Activated CD4-positive, alpha-beta T cell treated with anti-CD3 and anti-CD28 coated beads for 4 hours (primary cell): ENCODE data around the gene ADD3.

ENCODE experiments used
- DNase-seq, 2 donors: peaks; one replicate each; pipeline ENCODE4 v3.0.0-alpha.2; 2020

ADD3 gene

DNA sequence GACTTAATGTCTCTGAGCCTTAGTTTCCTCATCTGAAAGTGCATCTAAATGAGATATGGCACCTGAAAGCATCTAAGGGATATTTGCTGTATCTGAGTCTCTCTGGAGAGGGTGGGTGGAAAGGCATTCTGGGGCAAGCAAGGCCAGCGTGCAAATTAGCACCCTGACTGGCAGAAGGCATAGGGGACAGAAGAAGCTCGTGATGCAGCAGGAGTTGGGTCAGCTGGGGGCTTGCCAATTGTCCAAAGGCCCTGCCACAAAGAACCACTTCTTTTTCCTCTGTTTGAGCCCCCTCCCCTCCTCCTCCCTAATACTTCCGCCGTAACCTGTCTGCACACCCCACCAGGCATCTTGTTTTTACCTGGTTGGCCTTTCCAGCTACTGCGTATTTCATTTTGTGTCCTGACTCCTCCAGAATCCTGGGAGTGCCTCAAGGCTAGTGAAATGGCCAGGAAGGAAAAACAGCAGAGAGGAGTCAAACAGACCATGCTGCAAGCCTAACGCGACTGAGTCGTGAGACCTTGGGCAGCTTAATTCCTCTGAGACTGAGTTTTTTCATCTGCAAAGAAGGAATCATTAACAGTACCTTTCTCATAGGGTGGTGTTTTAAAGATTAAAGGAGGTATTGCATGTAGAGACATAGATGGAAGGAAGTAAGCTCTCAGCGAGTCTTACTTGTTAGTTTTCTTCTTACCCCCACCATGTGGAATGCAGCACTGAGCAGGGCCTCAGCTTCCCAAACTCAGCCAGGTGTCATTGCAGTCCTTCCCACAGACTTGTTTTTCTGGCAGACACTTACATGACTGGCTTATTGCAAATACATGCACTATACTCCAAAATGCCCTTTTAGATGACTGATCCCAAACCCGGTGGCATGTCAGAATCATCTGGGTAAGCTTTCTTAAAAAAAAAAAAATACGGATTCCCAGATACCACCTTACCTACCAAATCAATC lies 150.5 kb downstream of the ADD3 start:
- DNase-seq = no peak

DNA sequence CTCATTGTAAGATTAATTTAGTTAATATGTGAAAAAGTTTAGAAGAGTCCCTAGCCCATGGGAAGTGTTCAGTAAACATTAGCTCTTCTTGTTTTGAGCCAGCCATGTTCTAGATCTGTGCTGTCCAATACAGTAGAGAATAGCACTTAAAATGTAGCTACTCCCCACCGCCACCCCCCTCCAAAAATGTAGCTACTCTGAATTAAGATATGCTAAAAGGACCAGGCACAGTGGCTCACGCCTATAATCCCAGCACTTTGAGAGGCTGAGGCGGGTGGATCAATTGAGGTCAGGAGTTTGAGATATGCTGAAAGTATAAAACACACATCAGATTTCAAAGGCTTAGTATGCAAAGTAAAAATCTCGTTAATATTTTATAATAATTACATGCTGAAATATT lies 152.3 kb downstream of the ADD3 start:
- no peak for DNase-seq

DNA sequence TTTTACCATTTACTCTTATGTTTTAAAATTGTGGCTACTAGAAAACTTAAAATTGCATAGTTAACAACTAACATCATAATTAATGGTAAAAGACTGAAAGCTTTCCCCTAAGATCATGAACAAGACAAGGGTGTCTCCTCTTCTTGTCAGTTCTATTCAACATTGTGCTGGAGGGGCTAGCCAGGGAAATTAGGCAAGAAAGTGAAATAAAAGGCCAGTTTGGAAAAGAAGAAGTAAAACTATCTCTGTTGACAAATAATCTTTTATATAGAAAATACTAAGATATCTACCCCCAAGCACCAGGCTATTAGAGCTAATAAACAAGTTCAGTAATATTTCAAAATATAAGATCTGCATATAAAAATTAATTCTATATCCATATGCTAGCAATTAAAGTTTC lies 152.7 kb downstream of the ADD3 start:
- DNase-seq = no peak

DNA sequence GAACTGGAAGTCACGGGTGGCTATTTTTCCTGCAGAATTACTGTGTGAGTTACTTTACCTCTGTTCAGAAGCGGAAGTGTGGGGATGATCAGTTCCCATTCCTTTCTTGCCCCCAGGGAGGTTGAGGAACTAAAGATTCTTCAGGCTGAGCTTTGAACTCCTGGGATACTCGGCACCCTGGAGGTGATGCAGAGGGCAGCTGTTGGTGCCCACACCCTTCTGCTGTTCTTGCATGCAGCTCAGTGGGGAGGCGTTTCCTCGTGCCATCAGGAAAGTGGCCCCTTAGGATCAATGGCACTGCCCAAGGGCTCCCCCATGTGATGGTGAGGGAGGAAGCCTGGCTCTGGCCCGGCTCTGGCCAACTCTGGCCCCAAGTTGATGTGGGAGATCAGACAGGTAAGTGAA lies 155.0 kb downstream of the ADD3 start:
- no peak for DNase-seq

DNA sequence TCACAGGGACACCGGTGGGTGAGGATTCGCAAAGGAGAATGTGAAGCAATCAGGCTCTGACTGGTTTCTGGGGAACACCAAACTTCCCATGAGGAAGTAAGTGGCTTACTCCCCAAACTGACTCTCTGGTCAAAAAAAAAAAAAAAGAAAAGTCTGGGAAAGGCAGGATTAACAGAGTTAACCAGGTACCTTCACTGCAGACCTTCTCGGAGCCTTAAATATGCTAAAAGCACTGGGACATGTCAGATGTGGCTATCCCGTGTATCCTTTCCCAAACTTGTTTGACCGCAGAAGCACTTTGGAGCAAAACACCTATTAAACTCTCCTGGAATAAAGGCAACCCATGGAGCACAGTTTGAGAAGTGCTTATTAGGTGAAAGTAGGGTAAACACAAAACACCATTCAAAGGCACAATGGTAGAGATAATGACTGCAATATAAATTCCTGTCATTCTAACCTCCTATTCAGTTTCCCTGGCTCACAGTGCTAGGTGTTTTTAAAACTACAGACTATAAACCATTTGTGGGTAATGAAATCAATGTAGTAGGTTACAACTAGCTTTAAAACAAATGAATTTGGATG lies 155.5 kb downstream of the ADD3 start:
- DNase-seq = no peak

DNA sequence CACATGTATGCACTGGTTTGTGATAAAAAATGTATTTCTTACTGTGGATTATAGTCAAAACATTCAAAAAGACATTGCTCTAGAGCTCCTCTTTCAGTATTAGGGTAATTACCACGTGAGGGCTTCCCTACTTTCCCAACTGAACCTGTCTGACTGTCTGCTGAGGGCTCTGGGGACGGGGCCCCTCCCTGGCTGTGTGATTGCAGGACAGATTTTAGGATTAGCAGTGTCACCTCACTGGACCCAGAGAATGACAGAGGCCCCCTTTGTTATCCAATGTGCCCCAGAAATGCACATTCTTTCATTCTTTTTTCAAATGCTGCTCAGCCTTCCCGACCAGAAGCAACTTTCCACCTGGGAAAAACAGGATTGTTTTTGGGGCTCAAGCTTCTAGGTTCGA lies 156.1 kb downstream of the ADD3 start:
- no peak for DNase-seq

DNA sequence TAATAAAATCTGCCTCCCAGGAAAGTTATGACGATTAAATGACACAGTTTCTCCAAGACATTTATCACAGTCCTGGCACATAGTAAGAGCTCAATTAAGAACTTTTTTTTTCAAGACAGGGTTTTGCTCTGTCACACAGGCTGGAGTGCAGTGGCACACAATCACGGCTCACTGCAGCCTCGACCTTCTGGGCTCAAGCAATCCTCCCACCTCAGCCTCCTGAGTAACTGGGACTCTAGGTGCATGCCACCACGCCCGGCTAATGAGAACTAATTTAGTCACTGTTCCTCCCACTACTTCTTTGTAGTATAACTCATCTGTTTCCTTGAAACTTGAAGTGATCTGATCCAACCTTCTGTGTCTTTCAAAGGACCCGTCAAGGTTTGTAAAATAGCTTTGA lies 157.5 kb downstream of the ADD3 start:
- DNase-seq = no peak

DNA sequence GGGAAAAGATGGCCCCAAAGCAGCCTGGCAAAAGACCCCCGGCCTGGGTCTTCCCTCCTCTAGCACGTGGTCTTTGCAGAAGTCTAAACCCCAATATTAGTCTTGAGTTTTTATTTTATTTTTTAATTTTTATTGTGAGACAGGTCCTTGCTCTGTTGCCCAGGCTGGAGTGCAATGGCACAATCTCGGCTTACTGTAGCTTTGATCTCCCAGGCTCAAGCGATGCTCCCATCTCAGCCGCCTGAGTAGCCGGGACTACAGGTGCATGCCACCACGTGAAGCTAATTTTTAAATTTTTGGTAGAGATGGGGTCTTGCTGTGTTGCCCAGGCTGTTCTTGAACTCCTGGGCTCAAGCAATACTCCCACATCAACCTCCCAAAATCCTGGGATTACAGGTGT lies 159.4 kb downstream of the ADD3 start:
- DNase-seq = no peak

DNA sequence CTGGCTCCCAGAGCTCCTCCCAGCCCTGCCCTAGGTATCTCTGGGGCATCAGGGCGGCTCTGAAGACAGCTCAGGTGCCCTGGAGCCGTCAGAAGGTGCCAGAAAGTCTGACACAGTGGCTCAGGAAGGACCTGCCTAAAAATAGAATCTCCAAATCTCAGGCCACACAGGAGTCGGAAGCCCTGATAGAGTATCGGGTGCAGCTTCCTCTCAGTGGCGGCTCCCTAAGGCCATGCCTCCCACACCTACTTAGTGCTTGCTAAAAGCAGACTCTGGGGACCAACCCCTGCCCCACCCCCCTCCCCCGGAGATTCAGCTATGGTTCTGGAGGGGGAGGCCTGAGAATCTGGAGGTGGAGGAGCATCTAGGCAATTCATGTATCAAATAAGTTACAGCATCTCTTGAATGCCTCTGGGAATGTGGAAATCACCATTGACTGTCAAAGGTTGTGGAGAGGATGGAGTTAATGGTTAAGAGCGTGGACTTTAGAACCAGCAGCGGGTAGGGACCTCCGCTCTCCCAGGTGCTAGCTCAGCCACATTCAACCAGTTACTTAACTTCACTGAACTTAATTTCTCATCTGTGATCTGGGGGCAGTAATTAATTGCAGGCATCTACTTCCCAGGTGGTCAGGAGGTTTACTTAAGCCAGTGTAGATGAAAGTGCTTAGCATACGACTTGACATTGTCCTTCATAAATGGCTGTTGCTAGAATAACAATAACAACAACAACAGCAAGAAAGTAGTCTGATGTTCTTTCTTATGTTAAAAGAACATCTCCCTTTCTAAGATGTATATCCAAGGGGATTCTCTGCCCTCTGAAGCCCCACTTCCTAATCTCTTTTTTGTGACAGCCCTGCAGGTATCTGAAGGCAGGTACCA lies 161.1 kb downstream of the ADD3 start:
- no peak for DNase-seq

DNA sequence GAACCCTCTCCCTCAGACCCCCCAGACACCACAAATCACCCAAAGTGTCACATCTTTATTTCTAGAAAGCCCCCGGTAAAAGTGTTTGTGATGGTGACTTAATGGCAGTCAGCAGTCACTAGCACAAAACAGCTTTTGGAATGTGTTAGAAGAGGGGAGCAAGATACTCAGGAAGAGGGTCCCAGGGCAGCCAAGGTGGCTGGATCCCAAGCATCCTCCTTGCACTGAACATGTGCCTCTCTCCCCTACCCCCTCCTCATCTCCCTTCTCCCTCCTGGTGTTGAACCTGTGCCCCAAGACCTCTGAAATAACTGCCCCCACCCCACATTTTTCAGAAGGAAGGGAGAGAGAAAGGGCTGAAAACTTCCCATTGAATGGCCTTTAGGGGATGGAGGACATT lies 161.8 kb downstream of the ADD3 start:
- DNase-seq = no peak

DNA sequence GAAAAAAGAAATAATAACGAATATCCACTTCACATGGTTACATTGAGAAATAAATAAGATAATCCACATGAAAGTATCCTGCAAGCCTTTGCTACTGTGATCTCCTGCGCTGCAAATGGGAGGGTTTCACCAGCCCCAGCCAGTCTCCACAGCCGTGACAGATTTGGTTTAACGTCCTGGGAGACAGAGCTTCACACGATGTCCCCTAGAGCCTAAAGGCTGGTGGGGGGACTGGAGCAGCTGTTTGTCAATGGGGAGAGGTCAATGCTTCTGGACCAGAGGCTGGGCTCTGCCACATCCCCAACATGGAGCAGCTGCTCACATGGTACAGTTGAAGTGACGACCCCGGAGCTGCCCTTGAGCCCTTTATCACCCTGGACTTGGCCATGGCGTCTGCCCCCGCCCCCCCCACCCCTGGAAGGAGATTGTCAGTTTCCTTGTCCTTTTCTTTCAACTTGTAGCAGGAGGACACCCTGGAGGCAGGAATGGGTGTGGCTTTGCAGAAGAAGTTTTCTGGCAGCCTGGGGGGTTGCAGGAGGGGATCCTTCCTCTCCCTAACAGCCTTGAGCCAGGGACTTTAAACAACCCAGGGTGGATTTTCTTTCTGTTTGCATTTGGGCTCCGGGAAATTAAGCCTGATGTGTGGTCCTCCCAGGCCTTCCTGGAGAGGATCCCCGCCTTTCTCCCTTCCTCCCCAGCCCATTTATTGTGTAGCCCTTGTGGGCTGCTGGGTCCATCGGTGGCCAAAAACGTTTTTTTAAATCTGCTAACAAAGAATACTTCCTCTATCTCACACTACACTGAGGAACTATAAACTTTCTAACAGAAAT lies 162.6 kb downstream of the ADD3 start:
- no peak for DNase-seq

DNA sequence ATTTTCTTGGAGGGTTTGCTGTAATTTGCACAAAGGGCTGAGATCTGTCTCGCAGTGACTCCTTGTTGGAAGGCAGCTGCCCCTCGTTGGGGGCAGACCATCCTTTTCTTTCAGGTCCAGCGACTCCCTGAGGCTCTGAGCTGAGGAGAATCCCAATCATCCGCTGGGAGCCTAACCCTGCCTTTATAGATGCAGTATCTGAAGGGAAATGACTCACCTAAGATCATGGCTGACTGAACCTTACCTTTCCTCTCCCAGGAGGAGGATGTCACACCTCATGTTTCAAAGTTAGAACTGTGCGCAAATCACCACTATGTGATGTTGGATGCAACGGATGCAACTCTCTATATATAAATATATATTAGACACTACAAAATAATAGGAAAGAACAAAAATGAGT lies 163.2 kb downstream of the ADD3 start:
- no peak for DNase-seq

DNA sequence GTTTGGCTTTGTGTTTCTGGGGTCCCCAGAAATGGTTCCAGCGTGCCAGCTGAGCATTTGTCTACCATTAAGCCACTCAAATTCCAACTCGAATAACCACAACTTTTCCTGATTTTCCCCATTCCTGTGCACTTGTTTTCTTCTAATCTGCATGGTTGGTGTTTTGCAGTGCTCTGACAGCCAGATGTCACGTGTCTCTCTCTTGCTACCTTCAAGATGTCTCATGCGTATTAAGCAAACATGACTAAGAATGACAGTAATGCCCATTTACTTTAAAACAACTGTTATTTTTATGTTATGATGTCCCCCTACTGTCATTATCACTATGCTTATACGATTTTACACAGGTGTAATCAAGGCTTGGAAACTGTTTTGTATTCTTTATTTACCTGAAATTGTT lies 164.4 kb downstream of the ADD3 start:
- DNase-seq = no peak

DNA sequence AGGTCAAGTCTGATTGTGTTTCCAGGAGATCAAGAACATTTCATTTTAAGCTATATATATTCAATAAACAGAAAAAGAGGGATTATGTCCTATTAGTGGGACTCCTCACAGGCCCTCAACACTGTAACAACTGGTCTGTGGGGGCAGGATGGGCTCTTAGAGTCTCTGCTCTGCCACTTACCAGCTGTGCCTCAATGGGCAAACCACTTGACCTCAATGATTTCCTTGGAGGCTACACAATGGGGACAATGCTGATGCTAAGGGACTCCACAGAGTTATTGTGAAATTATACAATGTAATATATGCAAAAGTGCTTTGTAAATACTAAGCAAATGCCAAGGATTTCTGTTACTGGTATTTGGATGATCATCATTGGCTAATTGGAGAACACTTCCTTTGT lies 166.4 kb downstream of the ADD3 start:
- DNase-seq = no peak

DNA sequence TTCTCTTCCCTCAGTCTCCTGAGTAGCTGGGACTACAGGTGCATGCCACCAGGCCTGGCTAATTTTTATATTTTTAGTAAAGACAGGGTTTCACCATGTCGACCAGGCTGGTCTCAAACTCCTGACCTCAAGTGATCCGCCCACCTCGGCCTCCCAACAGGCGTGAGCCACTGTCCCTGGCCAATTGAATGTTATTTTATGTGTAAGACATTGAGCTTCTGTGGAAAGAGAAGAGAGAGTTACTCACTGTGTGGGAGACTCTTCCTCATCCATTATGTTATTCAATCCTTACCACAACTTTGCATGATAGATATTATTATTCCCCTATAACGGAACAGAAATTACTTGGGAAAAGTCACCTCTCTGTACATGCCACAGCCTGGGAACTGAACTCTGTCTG lies 167.0 kb downstream of the ADD3 start:
- DNase-seq = no peak

DNA sequence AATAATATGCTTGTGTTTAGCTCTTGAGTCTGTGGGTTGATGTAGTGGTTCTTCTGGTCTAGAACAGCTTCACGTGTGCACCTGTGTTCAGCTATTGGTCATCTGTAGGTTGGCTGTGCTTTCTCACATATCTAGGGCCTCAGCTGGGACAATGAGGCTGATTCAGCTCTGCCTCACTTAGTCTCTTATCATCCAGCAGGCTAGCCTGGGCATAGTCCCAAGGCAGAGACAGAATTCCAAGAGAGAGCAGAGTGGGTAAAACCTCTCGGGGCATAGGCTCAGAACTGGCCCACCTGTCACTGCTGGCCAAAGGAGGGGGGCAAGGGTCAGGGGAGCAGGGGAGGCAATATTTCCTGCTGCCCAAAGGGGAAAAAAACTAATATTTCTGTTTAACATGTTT lies 167.6 kb downstream of the ADD3 start:
- no peak for DNase-seq

DNA sequence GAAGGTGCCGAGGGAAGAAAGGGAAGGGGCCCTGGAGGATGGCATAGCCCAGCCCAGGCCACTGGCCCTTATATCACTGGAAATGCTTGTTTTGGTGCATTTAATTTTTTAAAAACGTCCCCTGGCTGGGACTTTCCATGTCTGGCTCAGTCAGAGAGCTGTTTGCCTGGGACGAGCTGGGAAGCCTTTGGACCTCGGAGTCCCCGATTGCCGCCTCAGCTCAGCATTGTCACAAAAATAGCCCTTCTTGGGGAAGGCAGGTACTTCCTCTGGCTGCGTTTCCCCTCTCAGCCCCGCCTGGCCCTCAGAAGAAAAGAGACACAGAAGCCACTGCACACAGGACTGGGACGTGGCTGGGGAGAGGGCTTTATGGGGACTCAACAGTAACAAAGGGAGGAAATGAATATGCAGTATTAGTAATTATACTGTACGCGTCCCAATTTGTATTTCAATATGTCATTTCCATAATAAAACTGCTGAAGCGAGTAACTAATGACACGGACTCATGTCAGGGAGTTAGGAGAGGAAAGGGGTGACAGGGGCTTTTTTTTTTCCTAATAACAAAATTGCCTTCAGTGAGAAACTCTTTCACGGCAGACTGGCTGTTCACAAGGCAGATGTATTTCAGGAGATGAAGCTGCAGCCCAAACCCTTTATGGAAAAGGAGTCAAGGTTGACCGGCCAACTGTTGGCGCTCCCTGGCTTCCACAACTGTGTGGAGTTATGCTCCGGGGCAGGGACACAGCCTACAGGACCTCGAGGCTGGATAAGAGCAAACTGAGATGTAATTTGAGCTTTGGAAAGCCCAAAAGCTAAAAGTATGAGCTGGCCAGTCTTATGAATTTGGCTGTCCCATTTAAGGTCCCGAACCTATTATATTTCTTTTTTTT lies 168.6 kb downstream of the ADD3 start:
- DNase-seq = no peak

DNA sequence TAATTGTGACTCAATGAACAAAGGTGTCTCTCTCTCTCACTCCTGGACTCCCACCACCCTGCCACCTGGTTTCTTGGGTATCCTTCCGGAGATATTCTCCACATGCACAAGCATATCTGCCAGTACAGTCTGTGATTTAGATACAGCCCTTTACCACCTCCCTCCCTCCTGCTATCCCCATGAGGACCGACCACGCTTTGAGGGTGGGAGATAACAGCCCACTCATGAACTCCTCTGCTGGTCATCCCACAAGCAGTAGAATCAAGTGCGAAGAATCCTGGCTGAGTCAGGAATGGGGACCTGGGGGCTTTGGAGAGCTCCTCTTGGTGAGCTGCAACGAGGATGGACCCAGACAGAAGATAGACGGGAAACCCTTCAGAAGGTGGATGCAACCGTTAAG lies 171.4 kb downstream of the ADD3 start:
- DNase-seq = no peak

DNA sequence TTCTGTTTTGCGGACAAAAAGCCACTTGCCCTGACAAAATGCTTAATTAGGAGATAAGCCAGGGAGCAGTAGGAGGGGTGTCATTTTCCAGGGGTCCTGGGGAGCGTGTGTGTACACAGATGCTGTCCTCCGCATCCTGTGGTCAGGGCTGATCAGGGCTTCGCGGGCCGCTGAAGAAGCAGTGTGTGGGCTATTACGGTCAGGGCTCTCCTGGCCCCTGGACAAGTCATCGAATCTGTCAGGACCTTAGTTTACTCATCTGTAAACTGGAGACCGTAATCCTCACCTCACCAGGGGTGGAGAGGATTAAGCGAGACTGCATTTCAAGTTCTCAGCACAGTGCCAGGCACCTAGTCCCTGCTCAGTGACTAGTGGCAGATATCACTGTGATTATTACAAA lies 173.7 kb downstream of the ADD3 start:
- no peak for DNase-seq

DNA sequence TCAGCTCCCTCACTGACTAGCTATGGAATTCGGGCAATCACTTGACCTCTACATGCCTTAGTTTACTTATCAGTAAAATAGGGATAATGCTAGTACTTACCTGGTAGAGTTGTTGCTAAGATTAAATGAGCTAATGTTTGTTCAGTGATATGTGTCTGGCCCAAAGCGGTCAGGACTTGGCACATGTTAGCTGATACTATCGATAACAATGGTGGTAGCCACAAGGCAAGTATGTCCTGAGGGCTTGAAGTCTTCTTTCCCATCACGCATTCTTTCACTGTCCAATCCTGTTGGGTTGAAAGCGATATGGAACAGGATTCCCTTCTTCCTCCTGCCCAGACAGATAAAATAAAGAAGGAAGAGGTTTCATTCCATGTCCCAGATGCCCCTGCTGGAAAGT lies 174.1 kb downstream of the ADD3 start:
- no peak for DNase-seq

DNA sequence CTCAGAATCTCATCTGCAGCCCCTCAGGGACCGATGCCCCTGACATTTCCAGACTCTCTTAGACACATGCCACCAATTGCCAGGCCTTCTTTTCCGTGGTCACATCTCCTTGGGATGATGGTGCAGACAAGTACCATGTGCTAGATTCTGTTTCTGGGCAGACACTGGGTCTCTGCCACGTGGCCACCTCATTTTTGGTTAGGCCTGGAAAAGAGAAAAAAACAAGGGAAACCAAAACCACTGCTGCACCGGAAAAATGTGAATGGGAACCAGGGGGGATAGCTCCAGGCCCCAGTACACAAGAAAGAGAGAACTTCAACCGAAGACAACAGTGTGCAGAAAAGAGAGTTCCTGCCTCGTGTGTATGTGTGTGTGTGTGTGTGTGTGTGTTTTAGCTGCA lies 176.6 kb downstream of the ADD3 start:
- DNase-seq = no peak
